Neural crest cell (in vitro differentiated cells): Measurements from ENCODE around the gene TNPO3. TPM values are rescaled to one million over a fixed set of nuclear protein-coding genes. Genes with fewer than 3 reads are reported as not detected.

Source experiments
- DNase-seq: peaks from one replicate; pipeline ENCODE4 v3.0.0; 2021; ENCODE audit warnings: low read depth, mixed read lengths, low spot score
- H3K27ac Mint-ChIP-seq: one replicate; pipeline ENCODE4 v1.8.0; 2021; ENCODE audit warnings: mild to moderate bottlenecking, mixed read lengths; ENCODE audit not compliant: unreplicated experiment
- H3K27me3 Mint-ChIP-seq: 2 replicates; pipeline ENCODE4 v1.8.0; 2021; ENCODE audit warnings: low read depth, mild to moderate bottlenecking, mixed read lengths
- H3K36me3 Mint-ChIP-seq: 2 replicates; pipeline ENCODE4 v1.8.0; 2021; ENCODE audit warnings: low read depth, mild to moderate bottlenecking, mixed read lengths
- H3K4me1 Mint-ChIP-seq: 2 replicates; pipeline ENCODE4 v1.8.0; 2021; ENCODE audit warnings: mixed read lengths
- H3K4me3 Mint-ChIP-seq: one replicate; pipeline ENCODE4 v1.8.0; 2021; ENCODE audit warnings: mild to moderate bottlenecking, mixed read lengths
- H3K9me3 Mint-ChIP-seq: 2 replicates; pipeline ENCODE4 v1.8.0; 2021; ENCODE audit warnings: mixed read lengths
- total RNA-seq: library from RNA; stranded (reverse); gene quantifications from 2 replicates; pipeline ENCODE4 v1.2.1, GENCODE V29; 2021
- TF ChIP-seq, protein P1 (sequence below): fragments of 200-600 bp; sonication (generic); conservative IDR thresholded peaks from 2 replicates; pipeline ENCODE4 v1.5.0; 2021; ENCODE audit warnings: antibody characterized with exemption, mild to moderate bottlenecking

Gene TNPO3
- total RNA-seq, 1 donor from 2014 or later = 67.5 TPM

DNA sequence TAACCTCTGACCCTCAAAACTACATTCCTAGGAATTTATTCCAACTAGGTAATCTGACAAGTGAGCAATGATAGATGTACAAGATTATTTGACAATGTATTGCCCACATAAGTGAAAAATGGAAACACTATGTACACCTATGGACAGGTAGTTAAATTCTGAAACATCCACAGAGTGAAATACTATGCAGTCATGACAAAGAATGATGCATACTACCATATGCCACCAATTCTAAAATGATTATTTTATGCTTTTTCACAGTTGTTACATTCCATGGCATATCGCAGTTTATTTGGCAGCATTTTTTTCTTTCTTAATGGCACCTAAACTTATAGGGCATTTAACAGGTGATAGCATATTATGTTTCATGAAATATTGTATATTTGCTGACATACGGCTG lies 20.1 kb upstream of the TNPO3 start:
- TF ChIP-seq, protein P1, sequence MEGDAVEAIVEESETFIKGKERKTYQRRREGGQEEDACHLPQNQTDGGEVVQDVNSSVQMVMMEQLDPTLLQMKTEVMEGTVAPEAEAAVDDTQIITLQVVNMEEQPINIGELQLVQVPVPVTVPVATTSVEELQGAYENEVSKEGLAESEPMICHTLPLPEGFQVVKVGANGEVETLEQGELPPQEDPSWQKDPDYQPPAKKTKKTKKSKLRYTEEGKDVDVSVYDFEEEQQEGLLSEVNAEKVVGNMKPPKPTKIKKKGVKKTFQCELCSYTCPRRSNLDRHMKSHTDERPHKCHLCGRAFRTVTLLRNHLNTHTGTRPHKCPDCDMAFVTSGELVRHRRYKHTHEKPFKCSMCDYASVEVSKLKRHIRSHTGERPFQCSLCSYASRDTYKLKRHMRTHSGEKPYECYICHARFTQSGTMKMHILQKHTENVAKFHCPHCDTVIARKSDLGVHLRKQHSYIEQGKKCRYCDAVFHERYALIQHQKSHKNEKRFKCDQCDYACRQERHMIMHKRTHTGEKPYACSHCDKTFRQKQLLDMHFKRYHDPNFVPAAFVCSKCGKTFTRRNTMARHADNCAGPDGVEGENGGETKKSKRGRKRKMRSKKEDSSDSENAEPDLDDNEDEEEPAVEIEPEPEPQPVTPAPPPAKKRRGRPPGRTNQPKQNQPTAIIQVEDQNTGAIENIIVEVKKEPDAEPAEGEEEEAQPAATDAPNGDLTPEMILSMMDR = no peak
- Mint-ChIP-seq H3K4me3 (no peak overlapping the region), H3K27me3 (peaks cover 20% of the 10 kb centered on the region), H3K27ac (no peak overlapping the region), H3K9me3 (no peaks in the 10 kb centered on the region), H3K4me1 (no peaks in the 10 kb centered on the region), H3K36me3 (no peaks in the 10 kb centered on the region)
- no peak for DNase-seq

DNA sequence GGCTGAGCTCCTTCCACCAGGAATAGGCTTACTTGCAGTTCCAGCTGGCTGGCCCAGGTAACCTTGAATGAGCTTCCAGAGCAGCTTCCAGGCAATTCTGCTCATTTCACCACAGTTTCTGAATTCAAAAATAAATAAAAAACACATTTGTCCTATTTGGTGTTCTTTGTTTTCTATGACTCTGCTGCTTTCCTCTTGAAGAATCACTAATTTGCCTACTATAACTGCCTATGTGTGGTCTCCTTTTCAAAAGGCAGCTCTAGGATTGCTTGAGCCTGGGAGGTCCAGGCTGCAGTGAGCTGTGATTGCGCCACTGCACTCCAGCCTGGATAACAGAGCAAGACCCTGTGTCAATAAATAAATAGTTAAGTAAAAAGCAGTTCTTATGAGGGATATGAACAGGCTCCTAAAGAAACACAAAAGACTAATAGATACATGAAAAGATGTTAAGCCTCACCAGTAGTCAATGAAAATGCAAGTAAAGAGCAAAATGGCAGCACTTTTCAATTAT lies 19.5 kb upstream of the TNPO3 start:
- DNase-seq = no peak
- H3K36me3 Mint-ChIP-seq = no peaks in the 10 kb centered on the region
- H3K27ac Mint-ChIP-seq = no peak overlapping the region
- no peaks in the 10 kb centered on the region for H3K9me3 Mint-ChIP-seq
- no peak overlapping the region for H3K4me3 Mint-ChIP-seq
- H3K4me1 Mint-ChIP-seq = no peaks in the 10 kb centered on the region
- TF ChIP-seq, protein P1 = no peak
- peaks cover 21% of the 10 kb centered on the region for H3K27me3 Mint-ChIP-seq

DNA sequence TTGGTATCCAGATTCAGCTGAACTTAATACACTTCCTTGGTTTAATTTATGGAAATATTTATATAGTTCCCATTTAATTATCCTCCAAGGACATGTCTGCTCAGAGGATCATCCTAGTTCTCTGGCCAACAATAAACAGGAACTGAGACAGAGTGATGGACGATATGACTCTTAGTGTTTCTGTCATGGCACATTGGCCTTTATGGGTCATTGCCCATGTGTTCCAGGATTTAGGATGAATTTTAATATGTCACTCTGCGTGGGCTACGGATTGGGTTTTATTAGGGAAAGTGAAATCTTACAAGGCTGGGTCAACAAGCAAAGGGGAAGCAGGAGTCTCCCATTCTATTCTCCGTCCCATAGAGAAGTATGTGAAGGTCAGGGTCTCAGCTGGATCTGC lies 18.8 kb upstream of the TNPO3 start:
- TF ChIP-seq, protein P1 = no peak
- Mint-ChIP-seq H3K36me3 (no peaks in the 10 kb centered on the region), H3K27ac (no peak overlapping the region), H3K9me3 (no peaks in the 10 kb centered on the region), H3K27me3 (peaks cover 25% of the 10 kb centered on the region), H3K4me1 (no peaks in the 10 kb centered on the region), H3K4me3 (no peak overlapping the region)
- no peak for DNase-seq

DNA sequence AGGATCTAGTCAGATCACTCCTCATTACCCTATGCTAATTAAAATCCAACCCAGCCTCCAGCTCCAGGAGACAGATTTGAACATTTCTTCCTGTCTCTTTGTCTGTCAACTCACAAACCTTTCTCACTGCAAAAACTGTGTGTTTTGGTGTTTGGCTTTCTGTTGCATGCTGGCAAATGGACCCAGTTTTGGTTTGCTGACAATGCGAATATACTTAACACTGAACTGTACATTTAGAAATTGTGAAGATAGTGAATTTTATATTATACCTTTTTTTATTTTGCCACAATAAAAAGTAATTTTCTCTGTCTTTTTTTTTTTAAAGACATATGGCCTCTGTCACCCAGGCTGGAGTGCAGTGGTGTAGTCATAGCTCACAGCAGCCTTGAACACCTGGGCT lies 18.3 kb upstream of the TNPO3 start:
- DNase-seq = no peak
- Mint-ChIP-seq H3K4me1 (no peaks in the 10 kb centered on the region), H3K36me3 (no peaks in the 10 kb centered on the region), H3K9me3 (no peaks in the 10 kb centered on the region), H3K27me3 (peaks cover 20% of the 10 kb centered on the region), H3K4me3 (no peak overlapping the region), H3K27ac (no peak overlapping the region)
- TF ChIP-seq, protein P1 = no peak

DNA sequence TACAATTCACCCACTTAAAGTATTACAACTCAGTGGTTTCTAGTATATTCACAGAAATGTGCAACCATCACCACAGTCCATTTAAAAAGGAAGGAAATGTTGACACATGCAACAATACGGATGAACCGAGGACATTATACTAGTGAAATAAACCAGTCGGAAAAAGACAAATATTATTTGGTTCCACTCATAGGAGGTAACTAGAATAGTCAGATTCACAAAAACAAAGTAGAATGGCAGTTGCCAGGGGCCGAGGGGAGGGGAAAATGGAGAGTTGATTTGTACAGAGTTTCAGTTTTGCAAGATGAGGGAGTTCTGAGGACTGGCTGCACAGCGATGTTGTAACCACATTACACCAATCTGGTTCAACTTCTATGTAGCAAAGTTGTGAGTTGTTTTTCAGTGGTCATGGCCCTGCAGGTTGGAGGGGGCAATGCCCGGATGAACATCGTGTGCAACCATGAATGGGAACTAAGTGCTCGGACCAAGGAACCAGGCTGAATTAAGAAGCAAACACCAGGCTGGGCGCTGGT lies 17.6 kb upstream of the TNPO3 start:
- Mint-ChIP-seq H3K27me3 (peaks cover 22% of the 10 kb centered on the region), H3K4me1 (no peaks in the 10 kb centered on the region), H3K9me3 (no peaks in the 10 kb centered on the region), H3K27ac (no peak overlapping the region), H3K4me3 (no peak overlapping the region), H3K36me3 (no peaks in the 10 kb centered on the region)
- TF ChIP-seq, protein P1 = no peak
- DNase-seq = no peak
